Lower lobe of right lung (tissue), 2 donors: ENCODE data around the gene TTC28. TPM values are rescaled to one million over a fixed set of nuclear protein-coding genes. Genes with fewer than 3 reads are reported as not detected.

Source experiments
- ATAC-seq, 2 donors: fragments of 200-7000 bp; cut with Tn5 transposase; one replicate each; pipeline ENCODE4 v1.9.1; 2020 to 2022; ENCODE audit warnings: mild to moderate bottlenecking in 2 of 2, moderate library complexity in 2 of 2
- DNase-seq: peaks from one replicate; pipeline ENCODE4 v3.0.0-alpha.2; 2020
- H3K27ac ChIP-seq: fragments of 200-600 bp; one replicate; pipeline ENCODE4 v1.8.0; 2022
- H3K27me3 ChIP-seq: fragments of 200-600 bp; one replicate; pipeline ENCODE4 v1.8.0; 2022; ENCODE audit warnings: low read depth
- H3K36me3 ChIP-seq: fragments of 200-600 bp; one replicate; pipeline ENCODE4 v1.8.0; 2022; ENCODE audit warnings: mild to moderate bottlenecking
- H3K4me1 ChIP-seq: fragments of 200-600 bp; one replicate; pipeline ENCODE4 v1.8.0; 2022
- H3K4me3 ChIP-seq: fragments of 200-600 bp; one replicate; pipeline ENCODE4 v1.8.0; 2022; ENCODE audit warnings: mild to moderate bottlenecking
- H3K9me3 ChIP-seq: fragments of 200-600 bp; one replicate; pipeline ENCODE4 v1.8.0; 2022
- CTCF ChIP-seq: fragments of 200-600 bp; IDR thresholded peaks from one replicate; pipeline ENCODE4 v1.8.0; 2022; ENCODE audit warnings: antibody characterized with exemption, mild to moderate bottlenecking
- intact Hi-C: fragments of 100-400 bp; cut with DNase I; formaldehyde crosslinking; loops from one replicate; pipeline ENCODE4 v1.11.0; 2022
- total RNA-seq: library from RNA; stranded (reverse); fragmentation: NEBNext Ultra II Directional; extraction: Animal tissue kit (Norgen Biotek cat#: 25700); gene quantifications from one replicate; pipeline ENCODE4 v1.2.1, GENCODE V29; 2021
- donor health status: DM: no; HTN: yes; CAD: no; lungs with severe emphysema.

TTC28 gene
- total RNA-seq, 1 donor from 2014 or later: 39.6 TPM

- Histone ChIP-seq H3K36me3 (peaks cover 23% of the 10 kb centered on the region), H3K9me3 (no peaks in the 10 kb centered on the region), H3K4me3 (no peak overlapping the region), H3K4me1 (peaks cover 16% of the 10 kb centered on the region), H3K27me3 (no peaks in the 10 kb centered on the region), H3K27ac (no peak overlapping the region)
- DNase-seq (peak; percentile 15), ATAC-seq (no peak)
- intact Hi-C loops: loop anchor here (5.0 kb wide), 1 partner anchor 131 kb away; no protein-coding TSS in a partner anchor
- TF ChIP-seq CTCF: no peak
Observed at GRCh38 chr22:28013611-28014010, 666.0 kb downstream of the TTC28 start.

GRCh38 chr22:28012832-28013460, 666.7 kb downstream of the TTC28 start:
- ATAC-seq (no peak), DNase-seq (peak; percentile 18)
- Histone ChIP-seq H3K4me1 (peaks cover 16% of the 10 kb centered on the region), H3K27me3 (no peaks in the 10 kb centered on the region), H3K27ac (no peak overlapping the region), H3K9me3 (no peaks in the 10 kb centered on the region), H3K4me3 (no peak overlapping the region), H3K36me3 (peaks cover 23% of the 10 kb centered on the region)
- TF ChIP-seq CTCF: no peak
- intact Hi-C loops: loop anchor here (5.0 kb wide), 1 partner anchor 131 kb away; no protein-coding TSS in a partner anchor

- DNase-seq: peak; percentile 80
- Histone ChIP-seq H3K27ac (no peak overlapping the region), H3K27me3 (no peaks in the 10 kb centered on the region), H3K9me3 (no peaks in the 10 kb centered on the region), H3K36me3 (peaks cover 27% of the 10 kb centered on the region), H3K4me1 (peaks cover 7% of the 10 kb centered on the region), H3K4me3 (no peak overlapping the region)
- peak; percentile 98 for TF ChIP-seq CTCF
- intact Hi-C loops: no loop called here
- peak; percentile 89 to 92 for ATAC-seq
Observed at GRCh38 chr22:28009272-28009827, 670.3 kb downstream of the TTC28 start.

- intact Hi-C loops: no loop called here
- no peaks in the 10 kb centered on the region for H3K27me3 ChIP-seq
Observed at GRCh38 chr22:28008649-28009048, 671.0 kb downstream of the TTC28 start.

GRCh38 chr22:28008056-28008455, 671.6 kb downstream of the TTC28 start:
- Histone ChIP-seq H3K36me3 (peaks cover 16% of the 10 kb centered on the region), H3K9me3 (no peaks in the 10 kb centered on the region), H3K27me3 (no peaks in the 10 kb centered on the region), H3K4me3 (no peak overlapping the region), H3K4me1 (peaks cover 7% of the 10 kb centered on the region), H3K27ac (no peak overlapping the region)
- intact Hi-C loops: no loop called here
- no peak for TF ChIP-seq CTCF
- DNase-seq: no peak
- ATAC-seq: no peak

More at GRCh38 chr22:28008649-28009048, 671.0 kb downstream of the TTC28 start:
- Histone ChIP-seq H3K36me3 (peaks cover 22% of the 10 kb centered on the region), H3K27ac (no peak overlapping the region), H3K4me3 (no peak overlapping the region), H3K4me1 (peaks cover 7% of the 10 kb centered on the region), H3K9me3 (no peaks in the 10 kb centered on the region)
- TF ChIP-seq CTCF: no peak
- no peak for ATAC-seq
- no peak for DNase-seq
